Left lung (tissue), 10 donors: Measurements from ENCODE around the gene ASCC3. TPM values are rescaled to one million over a fixed set of nuclear protein-coding genes. Genes with fewer than 3 reads are reported as not detected.
A peak's percentile ranks its signal among the peaks of the same experiment; 100 is the strongest.

ENCODE experiments used
- ATAC-seq: fragments of 200-7000 bp; cut with Tn5 transposase; one replicate; pipeline ENCODE4 v1.9.1; 2020; ENCODE audit warnings: moderate library complexity
- DNase-seq, 4 donors: peaks; one replicate each; pipeline ENCODE4 v3.0.0-alpha.2; 2013 to 2020
- H3K27ac ChIP-seq, 2 donors: fragments of 200-600 bp; sonication (generic) in 1 of 2; one replicate each; pipeline versions ENCODE4 v1.5.0 to v1.8.0; 2020 to 2021
- H3K27me3 ChIP-seq, 2 donors: fragments of 200-600 bp; sonication (generic) in 1 of 2; one replicate each; pipeline versions ENCODE4 v1.5.0 to v1.8.0; 2020 to 2021
- H3K36me3 ChIP-seq, 2 donors: fragments of 200-600 bp; sonication (generic) in 1 of 2; one replicate each; pipeline versions ENCODE4 v1.5.0 to v1.8.0; 2020 to 2021
- H3K4me1 ChIP-seq, 2 donors: fragments of 200-600 bp; one replicate each; pipeline ENCODE4 v1.8.0; 2021
- H3K4me3 ChIP-seq, 2 donors: fragments of 200-600 bp; sonication (generic) in 1 of 2; one replicate each; pipeline versions ENCODE4 v1.5.0 to v1.8.0; 2020 to 2021; ENCODE audit warnings: mild to moderate bottlenecking in 1 of 2
- H3K9me3 ChIP-seq, 2 donors: fragments of 200-600 bp; sonication (generic) in 1 of 2; one replicate each; pipeline versions ENCODE4 v1.5.0 to v1.8.0; 2020 to 2021
- intact Hi-C, 2 donors: fragments of 100-400 bp; cut with DNase I; formaldehyde crosslinking; loops; one replicate each; pipeline versions ENCODE4 v1.11.2 to v1.14.2; 2022
- polyA plus RNA-seq, 6 donors: library from polyadenylated mRNA; unstranded; fragments of 120-200 nt; gene quantifications; one replicate each; pipeline ENCODE4 v1.2.1, GENCODE V29; 2013; ENCODE audit not compliant: insufficient read length in 6 of 6
- total RNA-seq, 2 donors: library from RNA; stranded (reverse); fragmentation: NEBNext Ultra II Directional; extraction: Animal tissue kit (Norgen Biotek cat#: 25700); gene quantifications; one replicate each; pipeline ENCODE4 v1.2.1, GENCODE V29; 2021
- TF ChIP-seq, protein P1 (sequence below), 2 donors: fragments of 200-600 bp; sonication (generic) in 1 of 2; IDR thresholded peaks; one replicate each; pipeline versions ENCODE4 v1.5.0 to v1.8.0; 2021; ENCODE audit warnings: antibody characterized with exemption in 2 of 2
- donor health status: DM: no; HTN: yes; CAD: no.
- donor health status: DM: no; HTN: no; CAD: no.

The ASCC3 gene
- total and polyA plus RNA-seq, 8 donors = 20.6 to 43.2 (median 23.4) TPM

DNA sequence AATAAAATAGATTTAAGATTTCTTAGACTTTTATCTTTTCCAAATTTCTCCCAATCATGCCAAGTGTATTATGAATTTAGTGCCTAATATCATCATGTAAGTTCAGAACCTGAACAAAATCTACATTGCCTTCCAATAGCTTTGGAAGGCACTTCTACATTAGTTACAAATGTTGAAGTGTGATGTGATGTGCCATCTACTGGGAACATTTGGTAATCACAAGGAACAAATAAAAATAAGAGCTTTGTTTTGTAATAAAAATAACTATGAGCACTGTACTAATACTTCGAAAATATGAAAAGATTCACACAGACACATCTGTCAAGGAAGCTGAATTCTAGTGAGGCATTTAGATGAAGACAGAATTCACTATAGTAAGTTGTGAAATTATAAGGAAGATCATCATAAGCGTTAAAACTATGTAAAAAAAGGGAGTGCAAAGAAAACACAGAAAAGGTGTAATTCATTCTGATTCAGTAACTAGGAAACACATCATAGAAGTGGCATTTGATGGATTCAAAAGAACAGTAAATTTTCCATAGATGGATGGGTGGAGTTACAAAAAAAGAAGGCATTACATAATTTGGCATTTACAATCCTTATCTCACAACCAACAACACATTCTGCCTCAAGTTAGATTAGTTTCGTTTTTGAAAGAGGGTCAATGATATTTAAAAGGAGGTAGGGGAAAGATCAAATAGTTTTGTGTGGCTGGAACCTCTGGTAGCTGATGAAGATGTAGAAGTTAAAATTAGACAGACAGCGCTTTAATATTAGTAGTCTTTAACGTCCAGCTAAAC is 161.0 kb downstream of the ASCC3 start:
- Histone ChIP-seq H3K27me3 (no peaks in the 10 kb centered on the region), H3K4me3 (no peak overlapping the region), H3K27ac (no peak overlapping the region), H3K36me3 (no peaks in the 10 kb centered on the region), H3K4me1 (peaks cover 0 to 6% of the 10 kb centered on the region in 2 donors), H3K9me3 (peaks cover 0 to 6% of the 10 kb centered on the region in 2 donors)
- peak in 1 of 4 donors; percentile 22 for DNase-seq
- peak; percentile 64 for ATAC-seq
- intact Hi-C loops = no loop called here
- TF ChIP-seq, protein P1, sequence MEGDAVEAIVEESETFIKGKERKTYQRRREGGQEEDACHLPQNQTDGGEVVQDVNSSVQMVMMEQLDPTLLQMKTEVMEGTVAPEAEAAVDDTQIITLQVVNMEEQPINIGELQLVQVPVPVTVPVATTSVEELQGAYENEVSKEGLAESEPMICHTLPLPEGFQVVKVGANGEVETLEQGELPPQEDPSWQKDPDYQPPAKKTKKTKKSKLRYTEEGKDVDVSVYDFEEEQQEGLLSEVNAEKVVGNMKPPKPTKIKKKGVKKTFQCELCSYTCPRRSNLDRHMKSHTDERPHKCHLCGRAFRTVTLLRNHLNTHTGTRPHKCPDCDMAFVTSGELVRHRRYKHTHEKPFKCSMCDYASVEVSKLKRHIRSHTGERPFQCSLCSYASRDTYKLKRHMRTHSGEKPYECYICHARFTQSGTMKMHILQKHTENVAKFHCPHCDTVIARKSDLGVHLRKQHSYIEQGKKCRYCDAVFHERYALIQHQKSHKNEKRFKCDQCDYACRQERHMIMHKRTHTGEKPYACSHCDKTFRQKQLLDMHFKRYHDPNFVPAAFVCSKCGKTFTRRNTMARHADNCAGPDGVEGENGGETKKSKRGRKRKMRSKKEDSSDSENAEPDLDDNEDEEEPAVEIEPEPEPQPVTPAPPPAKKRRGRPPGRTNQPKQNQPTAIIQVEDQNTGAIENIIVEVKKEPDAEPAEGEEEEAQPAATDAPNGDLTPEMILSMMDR (IDR thresholded peaks at IDR 0.05) = peak in 1 of 2 donors; percentile 34

DNA sequence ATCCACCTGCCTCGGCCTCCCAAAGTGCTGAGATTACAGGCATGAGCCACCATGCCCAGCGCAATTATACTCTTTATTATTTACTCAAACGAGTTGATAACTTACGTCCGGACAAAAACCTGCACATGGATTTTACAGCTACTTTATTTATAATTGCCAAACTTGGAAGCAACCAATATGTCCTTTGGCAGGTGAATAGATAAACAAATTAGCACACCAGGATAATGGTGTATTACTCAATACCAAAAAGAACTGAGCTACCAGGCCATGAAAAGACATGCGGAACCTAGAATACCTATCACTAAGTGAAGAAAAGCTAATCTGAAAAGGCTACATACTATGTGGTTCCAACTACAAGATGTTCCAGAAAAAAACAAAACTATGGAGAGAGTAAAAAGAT is 168.1 kb downstream of the ASCC3 start:
- intact Hi-C loops = no loop called here
- no peak for DNase-seq
- H3K27ac ChIP-seq = no peak overlapping the region
- peaks cover 0 to 3% of the 10 kb centered on the region in 2 donors for H3K36me3 ChIP-seq
- H3K9me3 ChIP-seq = no peaks in the 10 kb centered on the region
- no peak for ATAC-seq
- TF ChIP-seq, protein P1 (IDR thresholded peaks at IDR 0.05) = no peak
- no peak overlapping the region for H3K4me3 ChIP-seq
- no peaks in the 10 kb centered on the region for H3K27me3 ChIP-seq
- H3K4me1 ChIP-seq = no peaks in the 10 kb centered on the region

DNA sequence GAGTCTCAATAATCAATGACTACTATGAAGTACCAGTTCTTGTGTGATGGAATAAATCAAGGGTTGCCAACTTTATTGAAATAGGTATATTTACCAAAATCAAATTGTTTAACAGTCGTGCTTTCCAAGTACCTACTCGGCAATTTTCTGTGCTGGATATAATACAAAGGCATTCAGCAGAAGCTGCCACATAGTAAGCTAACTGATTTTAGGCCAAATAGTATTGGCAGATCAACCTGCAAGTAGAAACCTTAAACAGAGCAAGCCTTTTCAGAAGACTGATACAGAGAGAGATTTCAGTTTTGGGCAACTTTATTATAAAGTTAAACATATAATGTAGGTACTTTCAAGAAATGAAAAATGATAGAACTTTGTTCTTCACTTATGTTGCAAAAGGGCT is 174.6 kb downstream of the ASCC3 start:
- Histone ChIP-seq H3K9me3 (no peaks in the 10 kb centered on the region), H3K27ac (no peak overlapping the region), H3K4me1 (no peaks in the 10 kb centered on the region), H3K27me3 (no peaks in the 10 kb centered on the region), H3K36me3 (no peaks in the 10 kb centered on the region), H3K4me3 (no peak overlapping the region)
- DNase-seq (no peak), ATAC-seq (no peak)
- TF ChIP-seq, protein P1 (IDR thresholded peaks at IDR 0.05) = no peak
- intact Hi-C loops = no loop called here

DNA sequence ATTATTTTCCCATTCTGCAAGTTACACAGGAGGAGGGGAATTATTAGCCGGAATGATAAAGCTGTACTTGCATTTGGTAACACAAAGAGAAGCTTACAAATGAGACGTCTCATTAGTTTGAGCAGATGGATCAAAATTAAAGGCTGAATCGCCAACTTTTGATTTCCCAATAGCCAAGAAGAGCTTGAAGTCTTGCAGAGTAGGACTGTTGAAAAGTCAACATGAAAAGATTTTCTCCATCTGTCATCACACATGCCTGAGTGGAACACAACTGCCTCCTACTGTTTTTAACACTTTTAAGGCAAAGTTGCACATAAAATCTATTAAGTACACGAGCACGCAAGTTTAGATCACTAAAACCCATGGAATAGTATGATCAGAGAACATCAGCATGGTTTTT is 176.2 kb downstream of the ASCC3 start:
- intact Hi-C loops = no loop called here
- TF ChIP-seq, protein P1 (IDR thresholded peaks at IDR 0.05) = no peak
- H3K27me3 ChIP-seq = no peaks in the 10 kb centered on the region

DNA sequence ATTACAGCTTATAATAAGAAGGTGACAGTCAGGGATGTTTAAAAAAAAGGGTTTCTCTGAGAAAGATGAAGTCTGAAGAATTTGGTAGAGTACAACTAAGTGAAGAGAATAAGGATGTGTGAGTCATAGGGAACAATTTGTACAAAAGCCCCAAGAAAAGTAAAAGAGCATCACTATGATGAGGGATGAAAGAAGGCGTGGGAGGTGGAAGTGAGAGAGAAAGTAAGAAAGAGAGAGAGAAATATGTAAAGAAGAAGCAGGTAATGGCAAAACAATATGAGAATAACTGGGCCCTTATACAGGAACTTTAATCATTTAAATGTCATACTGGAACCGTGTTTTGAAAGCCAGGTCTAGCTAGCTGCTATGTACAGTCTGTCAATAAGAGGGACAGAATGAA is 179.4 kb downstream of the ASCC3 start:
- no peak for ATAC-seq
- TF ChIP-seq, protein P1 (IDR thresholded peaks at IDR 0.05) = no peak
- H3K27me3 ChIP-seq = no peaks in the 10 kb centered on the region
- DNase-seq = no peak
- peaks cover 0 to 11% of the 10 kb centered on the region in 2 donors for H3K9me3 ChIP-seq
- no peak overlapping the region for H3K27ac ChIP-seq
- no peaks in the 10 kb centered on the region for H3K4me1 ChIP-seq
- intact Hi-C loops = no loop called here
- peaks cover 0 to 16% of the 10 kb centered on the region in 2 donors for H3K36me3 ChIP-seq
- H3K4me3 ChIP-seq = no peak overlapping the region

More for the DNA sequence above, 176.2 kb downstream of the ASCC3 start:
- ATAC-seq (no peak), DNase-seq (no peak)
- Histone ChIP-seq H3K9me3 (peaks cover 0 to 5% of the 10 kb centered on the region in 2 donors), H3K27ac (no peak overlapping the region), H3K4me1 (no peaks in the 10 kb centered on the region), H3K36me3 (peaks cover 0 to 6% of the 10 kb centered on the region in 2 donors), H3K4me3 (no peak overlapping the region)
